Astrocyte of the spinal cord (primary cell): ENCODE results near the gene MTURN.

Source experiments
- DNase-seq: peaks from one replicate; pipeline ENCODE4 v3.0.0; 2011; ENCODE audit warnings: low read depth, low spot score
- H3K4me3 ChIP-seq: 2 replicates; pipeline ENCODE4 v1.5.1; 2011; ENCODE audit warnings: low read depth, mild to moderate bottlenecking, low read length, moderate library complexity
- CTCF ChIP-seq: IDR thresholded peaks from 2 replicates; pipeline ENCODE4 v1.5.1; 2012; ENCODE audit warnings: low read depth, mild to moderate bottlenecking, low read length, inconsistent platforms
- in situ Hi-C: cut with HindIII; loops from 2 replicates; pipeline ENCODE4 v1.10.0; 2017; ENCODE audit warnings: low sequenced_read_pairs

Gene MTURN

GRCh38 chr7:30175180-30175579 lies 40.4 kb downstream of the MTURN start:
- TF ChIP-seq CTCF = no peak
- in situ Hi-C loops = no loop called here
- DNase-seq = no peak
- H3K4me3 ChIP-seq = no peak overlapping the region

- no peak for DNase-seq
- no peak for TF ChIP-seq CTCF
- in situ Hi-C loops = no loop called here
- no peak overlapping the region for H3K4me3 ChIP-seq
These were observed 40.9 kb downstream of the MTURN start for GRCh38 chr7:30175636-30176147.

GRCh38 chr7:30176463-30177109 lies 41.8 kb downstream of the MTURN start:
- no peak overlapping the region for H3K4me3 ChIP-seq
- in situ Hi-C loops = no loop called here
- no peak for DNase-seq
- TF ChIP-seq CTCF = no peak

DNA sequence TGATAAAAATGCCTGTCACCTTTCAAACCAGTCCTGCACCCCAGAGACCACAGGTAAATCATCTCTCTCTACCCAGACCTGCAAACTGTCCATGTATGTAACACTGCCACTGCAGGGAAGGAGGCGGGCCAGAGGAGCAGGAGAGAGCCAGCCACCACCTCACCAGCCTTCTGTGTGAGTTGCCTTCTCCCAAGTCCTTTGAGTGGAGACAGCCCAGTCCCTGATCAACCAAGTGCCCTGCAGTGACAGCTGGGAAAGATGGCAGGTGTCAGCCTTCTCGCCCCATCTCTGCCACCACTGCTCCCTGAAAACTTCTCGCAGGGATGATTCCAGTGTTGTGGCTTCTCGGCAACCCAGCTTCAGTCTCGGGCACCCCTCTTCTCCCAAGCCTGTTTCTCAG lies 42.4 kb downstream of the MTURN start:
- no peak for DNase-seq
- in situ Hi-C loops = no loop called here
- no peak overlapping the region for H3K4me3 ChIP-seq
- no peak for TF ChIP-seq CTCF

GRCh38 chr7:30177965-30178364 lies 43.2 kb downstream of the MTURN start:
- in situ Hi-C loops = no loop called here
- TF ChIP-seq CTCF = no peak
- DNase-seq = no peak
- H3K4me3 ChIP-seq = no peak overlapping the region

DNA sequence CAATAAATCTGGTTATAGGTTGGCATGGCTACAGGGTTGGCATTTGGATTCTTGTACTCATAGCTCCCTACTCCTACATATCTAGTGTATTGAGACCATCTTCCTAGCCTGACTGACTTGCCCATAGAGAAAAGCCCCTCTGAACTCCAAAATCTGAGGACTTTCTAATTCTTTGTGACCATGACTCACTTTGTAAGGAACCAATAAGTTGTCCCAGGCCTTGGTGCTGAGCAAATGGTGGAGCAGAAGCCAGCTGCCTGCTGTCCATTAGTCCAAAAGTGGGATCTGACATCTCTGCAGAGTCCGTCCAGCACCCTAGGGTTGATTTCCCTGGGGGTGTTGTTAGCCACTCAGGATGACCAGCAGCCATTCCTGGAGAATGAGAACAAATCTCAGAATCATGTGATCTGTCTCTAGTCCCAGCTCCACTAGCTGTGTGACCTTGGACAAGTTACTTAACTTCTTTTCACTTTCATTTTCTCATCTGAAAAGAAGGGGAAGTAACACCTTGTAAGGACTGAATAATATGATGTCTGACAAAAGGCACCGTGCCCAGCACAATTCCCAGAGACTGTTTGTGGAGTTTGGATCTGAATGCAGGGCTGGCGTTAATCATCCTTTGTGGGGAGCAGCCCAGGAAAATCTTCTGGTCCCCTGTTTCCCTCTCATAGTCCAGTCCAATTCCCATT lies 44.1 kb downstream of the MTURN start:
- TF ChIP-seq CTCF = no peak
- no peak for DNase-seq
- in situ Hi-C loops = no loop called here
- no peak overlapping the region for H3K4me3 ChIP-seq
